H9 (cell line): ENCODE data around the gene OR52E6. TPM values are rescaled to one million over a fixed set of nuclear protein-coding genes. Genes with fewer than 3 reads are reported as not detected.

ENCODE experiments used
- DNase-seq: peaks from one replicate; pipeline ENCODE4 v3.0.0-alpha.2; 2017
- H2AFZ ChIP-seq: one replicate; pipeline ENCODE4 v1.6.1; 2013; ENCODE audit warnings: mild to moderate bottlenecking, low read length, control low read depth, moderate library complexity
- H2AK5ac ChIP-seq: 2 replicates; pipeline ENCODE4 v1.6.1; 2013; ENCODE audit warnings: low read length, control low read depth, mixed read lengths; ENCODE audit not compliant: insufficient read length
- H2BK120ac ChIP-seq: one replicate; pipeline ENCODE4 v1.6.1; 2013; ENCODE audit warnings: low read depth, mild to moderate bottlenecking, low read length, control low read depth, inconsistent platforms; ENCODE audit not compliant: poor library complexity, severe bottlenecking
- H2BK12ac ChIP-seq: 2 replicates; pipeline ENCODE4 v1.6.1; 2013; ENCODE audit warnings: low read length, control low read depth, mixed read lengths, low read depth; ENCODE audit not compliant: insufficient read length
- H2BK15ac ChIP-seq: 2 replicates; pipeline ENCODE4 v1.6.1; 2013; ENCODE audit warnings: low read depth, low read length, control low read depth
- H2BK20ac ChIP-seq: one replicate; pipeline ENCODE4 v1.6.1; 2013; ENCODE audit warnings: low read depth, mild to moderate bottlenecking, low read length, control low read depth, inconsistent platforms; ENCODE audit not compliant: poor library complexity, severe bottlenecking
- H2BK5ac ChIP-seq: 2 replicates; pipeline ENCODE4 v1.6.1; 2013; ENCODE audit warnings: low read length, control low read depth, mixed read lengths; ENCODE audit not compliant: insufficient read length
- H3K14ac ChIP-seq: 2 replicates; pipeline ENCODE4 v1.6.1; 2013; ENCODE audit warnings: low read length, control low read depth; ENCODE audit not compliant: insufficient read depth
- H3K18ac ChIP-seq: 2 replicates; pipeline ENCODE4 v1.6.1; 2013; ENCODE audit warnings: low read depth, mild to moderate bottlenecking, mixed read lengths, low read length, control low read depth; ENCODE audit not compliant: insufficient read length
- H3K23ac ChIP-seq: 2 replicates; pipeline ENCODE4 v1.6.1; 2013; ENCODE audit warnings: low read length, control low read depth, mixed read lengths, low read depth; ENCODE audit not compliant: insufficient read length
- H3K23me2 ChIP-seq: 2 replicates; pipeline ENCODE4 v1.6.1; 2013; ENCODE audit warnings: low read depth, mild to moderate bottlenecking, mixed read lengths, low read length, control low read depth; ENCODE audit not compliant: insufficient read length, poor library complexity, severe bottlenecking
- H3K27ac ChIP-seq: 2 replicates; pipeline ENCODE4 v1.5.1; 2013; ENCODE audit warnings: low read length, control low read depth, mixed read lengths, low read depth; ENCODE audit not compliant: insufficient read length
- H3K27me3 ChIP-seq: 2 replicates; pipeline ENCODE4 v1.6.1; 2013; ENCODE audit warnings: low read length, control low read depth, inconsistent platforms; ENCODE audit not compliant: insufficient read depth
- H3K4ac ChIP-seq: 2 replicates; pipeline ENCODE4 v1.6.1; 2013; ENCODE audit warnings: low read depth, mild to moderate bottlenecking, control low read depth, inconsistent platforms, low read length, moderate library complexity
- H3K4me1 ChIP-seq: 2 replicates; pipeline ENCODE4 v1.6.1; 2013; ENCODE audit warnings: low read length, control low read depth, inconsistent platforms; ENCODE audit not compliant: insufficient read depth
- H3K4me2 ChIP-seq: 2 replicates; pipeline ENCODE4 v1.6.1; 2013; ENCODE audit warnings: low read length, control low read depth, mixed read lengths; ENCODE audit not compliant: insufficient read length, insufficient read depth
- H3K56ac ChIP-seq: 2 replicates; pipeline ENCODE4 v1.6.1; 2013; ENCODE audit warnings: low read depth, mild to moderate bottlenecking, mixed read lengths, low read length, control low read depth; ENCODE audit not compliant: insufficient read length
- H3K79me1 ChIP-seq: 2 replicates; pipeline ENCODE4 v1.6.1; 2013; ENCODE audit warnings: low read depth, mild to moderate bottlenecking, moderate library complexity, low read length, control low read depth, inconsistent platforms; ENCODE audit not compliant: insufficient read depth, poor library complexity, severe bottlenecking
- H3K79me2 ChIP-seq: 2 replicates; pipeline ENCODE4 v1.6.1; 2013; ENCODE audit warnings: low read length, control low read depth, inconsistent platforms; ENCODE audit not compliant: insufficient read depth
- H3K9ac ChIP-seq: 2 replicates; pipeline ENCODE4 v1.6.1; 2013; ENCODE audit warnings: low read length, control low read depth, mixed read lengths; ENCODE audit not compliant: insufficient read length; ENCODE audit errors: extremely low read depth
- H3K9me3 ChIP-seq: one replicate; pipeline ENCODE4 v1.6.1; 2013; ENCODE audit warnings: low read depth, low read length, inconsistent platforms; ENCODE audit not compliant: control insufficient read depth
- H3T11ph ChIP-seq: one replicate; pipeline ENCODE4 v1.6.1; 2013; ENCODE audit warnings: mild to moderate bottlenecking, low read length, control low read depth, inconsistent platforms
- H4K20me1 ChIP-seq: one replicate; pipeline ENCODE4 v1.6.1; 2013; ENCODE audit not compliant: control insufficient read depth, insufficient read length, insufficient read depth
- H4K5ac ChIP-seq: 2 replicates; pipeline ENCODE4 v1.6.1; 2013; ENCODE audit warnings: low read depth, mild to moderate bottlenecking, mixed read lengths, low read length, control low read depth; ENCODE audit not compliant: insufficient read length
- H4K8ac ChIP-seq: replicated peaks from 2 replicates; pipeline ENCODE4 v1.6.1; 2013; ENCODE audit warnings: low read length, control low read depth, mixed read lengths, low read depth; ENCODE audit not compliant: insufficient read length
- H4K91ac ChIP-seq: 2 replicates; pipeline ENCODE4 v1.6.1; 2013; ENCODE audit warnings: low read depth, mild to moderate bottlenecking, moderate library complexity, mixed read lengths, low read length, control low read depth; ENCODE audit not compliant: insufficient read length
- H3K27ac Mint-ChIP-seq, 3 experiments: 2 replicates in 2 of 3; 3 replicates in 1 of 3; pipeline ENCODE4 v1.8.0; 2020 to 2021; ENCODE audit warnings: mixed read lengths in 3 of 3, mild to moderate bottlenecking in 1 of 3, moderate library complexity in 1 of 3
- H3K27me3 Mint-ChIP-seq: 2 replicates; pipeline ENCODE4 v1.8.0; 2021; ENCODE audit warnings: low read depth, mild to moderate bottlenecking, moderate library complexity, mixed read lengths
- H3K36me3 Mint-ChIP-seq, 3 experiments: 2 replicates in 2 of 3; 3 replicates in 1 of 3; pipeline ENCODE4 v1.8.0; 2020 to 2021; ENCODE audit warnings: low read depth in 3 of 3, mixed read lengths in 3 of 3; ENCODE audit not compliant: insufficient read depth in 1 of 3
- H3K4me1 Mint-ChIP-seq, 2 experiments: 2 replicates each; pipeline ENCODE4 v1.8.0; 2020; ENCODE audit warnings: mixed read lengths in 2 of 2
- H3K4me3 Mint-ChIP-seq, 2 experiments: 2 replicates in 1 of 2; 3 replicates in 1 of 2; pipeline ENCODE4 v1.8.0; 2020 to 2021; ENCODE audit warnings: mild to moderate bottlenecking in 2 of 2, mixed read lengths in 2 of 2, moderate library complexity in 1 of 2
- H3K9me3 Mint-ChIP-seq, 2 experiments: 2 replicates in 1 of 2; 3 replicates in 1 of 2; pipeline ENCODE4 v1.8.0; 2020; ENCODE audit warnings: mild to moderate bottlenecking in 2 of 2, mixed read lengths in 2 of 2, moderate library complexity in 1 of 2
- WGBS: extraction: QIAGEN DNeasy Blood & Tissue Kit; methylation state at CpG from one replicate; pipeline ENCODE4 v1.1.7; 2013; ENCODE audit warnings: missing lambda C conversion rate, low lambda C conversion rate, mixed read lengths; ENCODE audit not compliant: insufficient read length; ENCODE audit errors: extremely low coverage; 5-methylcytosine and 5-hydroxymethylcytosine counted together
- total RNA-seq: library from RNA; stranded (reverse); gene quantifications from 2 replicates; pipeline ENCODE4 v1.2.1, GENCODE V29; 2021
- TF ChIP-seq, protein P1 (sequence below): fragments of 200-600 bp; sonication (generic); conservative IDR thresholded peaks from 3 replicates; pipeline ENCODE4 v1.8.0; 2021; ENCODE audit warnings: antibody characterized with exemption, mild to moderate bottlenecking

Gene OR52E6
- total RNA-seq, 1 experiment from 2014 or later: not detected

GRCh38 chr11:5831196-5831829 lies 10.4 kb downstream of the OR52E6 start:
- H3K79me2 ChIP-seq: no peaks in the 10 kb centered on the region
- H3K18ac ChIP-seq: no peak overlapping the region
- no peaks in the 10 kb centered on the region for H3K79me1 ChIP-seq
- TF ChIP-seq, protein P1, sequence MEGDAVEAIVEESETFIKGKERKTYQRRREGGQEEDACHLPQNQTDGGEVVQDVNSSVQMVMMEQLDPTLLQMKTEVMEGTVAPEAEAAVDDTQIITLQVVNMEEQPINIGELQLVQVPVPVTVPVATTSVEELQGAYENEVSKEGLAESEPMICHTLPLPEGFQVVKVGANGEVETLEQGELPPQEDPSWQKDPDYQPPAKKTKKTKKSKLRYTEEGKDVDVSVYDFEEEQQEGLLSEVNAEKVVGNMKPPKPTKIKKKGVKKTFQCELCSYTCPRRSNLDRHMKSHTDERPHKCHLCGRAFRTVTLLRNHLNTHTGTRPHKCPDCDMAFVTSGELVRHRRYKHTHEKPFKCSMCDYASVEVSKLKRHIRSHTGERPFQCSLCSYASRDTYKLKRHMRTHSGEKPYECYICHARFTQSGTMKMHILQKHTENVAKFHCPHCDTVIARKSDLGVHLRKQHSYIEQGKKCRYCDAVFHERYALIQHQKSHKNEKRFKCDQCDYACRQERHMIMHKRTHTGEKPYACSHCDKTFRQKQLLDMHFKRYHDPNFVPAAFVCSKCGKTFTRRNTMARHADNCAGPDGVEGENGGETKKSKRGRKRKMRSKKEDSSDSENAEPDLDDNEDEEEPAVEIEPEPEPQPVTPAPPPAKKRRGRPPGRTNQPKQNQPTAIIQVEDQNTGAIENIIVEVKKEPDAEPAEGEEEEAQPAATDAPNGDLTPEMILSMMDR: no peak
- H3K23me2 ChIP-seq: no peaks in the 10 kb centered on the region
- no peak overlapping the region for H4K8ac ChIP-seq
- no CpG with 5 or more reads among the region's 6 CpGs for WGBS
- no peak overlapping the region for H2BK20ac ChIP-seq
- H3K9ac ChIP-seq: no peak overlapping the region
- H4K5ac ChIP-seq: no peak overlapping the region
- peaks cover 7% of the 10 kb centered on the region in 2 experiments for H3K9me3 Mint-ChIP-seq
- H3K27me3 Mint-ChIP-seq: no peaks in the 10 kb centered on the region
- no peak overlapping the region for H2AFZ ChIP-seq
- H3K27ac Mint-ChIP-seq: peak overlapping the region; percentile 60 to 92 (median 83)
- DNase-seq: peak; percentile 67
- H2AK5ac ChIP-seq: no peak overlapping the region
- H3K27me3 ChIP-seq: no peaks in the 10 kb centered on the region
- H4K20me1 ChIP-seq: no peaks in the 10 kb centered on the region
- no peaks in the 10 kb centered on the region for H3K4me1 ChIP-seq
- no peak overlapping the region for H3T11ph ChIP-seq
- H3K36me3 Mint-ChIP-seq: peaks cover 6 to 8% (median 6%) of the 10 kb centered on the region in 3 experiments
- no peak overlapping the region for H2BK120ac ChIP-seq
- H2BK5ac ChIP-seq: no peak overlapping the region
- H3K4ac ChIP-seq: no peak overlapping the region
- H2BK12ac ChIP-seq: no peak overlapping the region
- peaks cover 8 to 20% of the 10 kb centered on the region in 2 experiments for H3K4me1 Mint-ChIP-seq
- H3K56ac ChIP-seq: no peak overlapping the region
- H3K4me2 ChIP-seq: no peak overlapping the region
- H3K27ac ChIP-seq: no peak overlapping the region
- H3K14ac ChIP-seq: no peak overlapping the region
- H2BK15ac ChIP-seq: no peak overlapping the region
- H3K4me3 Mint-ChIP-seq: no peak overlapping the region
- H4K91ac ChIP-seq: no peak overlapping the region
- no peaks in the 10 kb centered on the region for H3K9me3 ChIP-seq
- no peak overlapping the region for H3K23ac ChIP-seq
